Retinal pigment epithelial cell (primary cell): ENCODE measurements around the gene HSFX3.
A peak's percentile ranks its signal among the peaks of the same experiment; 100 is the strongest.
"Not testable (repeated sequence)": the region's sequence is repeated elsewhere in the genome, so short reads cannot be mapped to it uniquely, and the experiment has no call there.

Source experiments
- DNase-seq: peaks from one replicate; pipeline ENCODE4 v3.0.0-alpha.2; 2010; ENCODE audit warnings: low read depth
- H3K4me3 ChIP-seq: 2 replicates; pipeline ENCODE4 v1.5.1; 2011; ENCODE audit warnings: mild to moderate bottlenecking, low read length, control low read depth, moderate library complexity
- TF ChIP-seq, protein P1 (sequence below): conservative IDR thresholded peaks from 2 replicates; pipeline ENCODE4 v1.5.1; 2011; ENCODE audit warnings: low read depth, low read length, control low read depth, inconsistent platforms

HSFX3 gene

DNA sequence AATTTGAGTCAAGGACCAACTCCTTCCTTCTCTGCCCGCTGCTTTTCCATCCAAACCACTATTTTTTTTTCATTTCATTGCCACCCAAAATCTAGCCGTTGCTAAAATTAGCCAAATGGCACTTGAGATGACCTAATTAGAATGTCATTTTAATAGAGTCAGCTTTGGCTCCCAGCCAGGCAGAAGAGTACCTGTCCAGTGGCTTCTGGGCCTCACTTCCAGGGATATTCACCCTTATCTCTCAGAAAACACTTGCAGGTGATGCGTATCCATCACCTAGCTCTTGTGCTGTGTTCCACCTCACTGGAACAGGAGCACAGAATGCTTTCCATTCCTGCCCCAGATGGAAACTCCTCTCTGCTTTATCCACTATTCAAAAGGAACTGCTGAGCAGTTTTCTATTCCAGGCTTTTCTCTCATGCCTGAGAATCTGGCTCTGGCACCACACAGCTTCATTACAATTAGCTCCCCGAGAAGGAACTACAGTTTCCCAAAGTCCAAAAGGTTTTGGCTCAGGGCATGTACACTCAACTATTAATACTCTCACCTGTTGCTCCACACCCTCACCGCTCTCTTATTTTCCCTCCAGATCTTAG is 19.1 kb upstream of the HSFX3 start:
- TF ChIP-seq, protein P1, sequence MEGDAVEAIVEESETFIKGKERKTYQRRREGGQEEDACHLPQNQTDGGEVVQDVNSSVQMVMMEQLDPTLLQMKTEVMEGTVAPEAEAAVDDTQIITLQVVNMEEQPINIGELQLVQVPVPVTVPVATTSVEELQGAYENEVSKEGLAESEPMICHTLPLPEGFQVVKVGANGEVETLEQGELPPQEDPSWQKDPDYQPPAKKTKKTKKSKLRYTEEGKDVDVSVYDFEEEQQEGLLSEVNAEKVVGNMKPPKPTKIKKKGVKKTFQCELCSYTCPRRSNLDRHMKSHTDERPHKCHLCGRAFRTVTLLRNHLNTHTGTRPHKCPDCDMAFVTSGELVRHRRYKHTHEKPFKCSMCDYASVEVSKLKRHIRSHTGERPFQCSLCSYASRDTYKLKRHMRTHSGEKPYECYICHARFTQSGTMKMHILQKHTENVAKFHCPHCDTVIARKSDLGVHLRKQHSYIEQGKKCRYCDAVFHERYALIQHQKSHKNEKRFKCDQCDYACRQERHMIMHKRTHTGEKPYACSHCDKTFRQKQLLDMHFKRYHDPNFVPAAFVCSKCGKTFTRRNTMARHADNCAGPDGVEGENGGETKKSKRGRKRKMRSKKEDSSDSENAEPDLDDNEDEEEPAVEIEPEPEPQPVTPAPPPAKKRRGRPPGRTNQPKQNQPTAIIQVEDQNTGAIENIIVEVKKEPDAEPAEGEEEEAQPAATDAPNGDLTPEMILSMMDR: no peak
- no peak overlapping the region for H3K4me3 ChIP-seq
- DNase-seq: no peak

DNA sequence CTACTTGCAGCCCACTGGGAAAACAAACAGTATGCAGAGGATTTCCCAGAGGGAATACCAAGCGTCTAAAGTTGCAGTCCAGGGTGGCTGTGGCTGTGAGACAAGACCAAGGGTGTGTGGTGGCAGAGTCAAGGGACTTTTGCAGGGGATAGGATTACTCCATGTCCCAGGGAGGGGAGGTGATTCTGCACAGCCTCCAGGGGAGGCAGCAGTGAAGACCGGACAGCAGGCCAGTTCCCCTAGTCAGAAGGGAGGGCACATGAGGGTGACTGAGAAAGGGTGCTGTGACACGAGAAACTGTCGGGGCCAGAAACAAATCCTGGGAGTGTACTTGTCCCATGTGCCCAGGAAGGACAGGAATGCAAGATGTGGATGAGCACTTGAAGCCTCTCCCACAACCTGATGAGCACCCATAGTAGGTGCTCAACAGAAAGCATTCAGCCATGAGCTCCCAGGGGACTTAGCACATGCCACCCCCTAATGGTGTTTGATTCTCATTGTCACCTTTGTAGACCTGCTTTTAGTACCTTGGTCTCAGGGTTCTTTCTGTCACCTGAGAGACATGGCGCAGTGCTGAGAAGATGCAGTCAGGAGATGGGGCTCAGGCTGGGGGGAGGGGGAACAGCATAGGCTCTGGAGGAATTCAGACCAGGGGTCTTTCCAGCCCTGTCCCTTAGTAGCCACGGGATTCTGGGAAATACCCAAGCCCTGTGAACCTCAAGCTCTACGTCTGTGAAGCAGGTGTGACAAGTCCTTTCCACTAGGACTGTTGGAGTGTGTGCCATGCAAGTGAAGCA is 18.1 kb upstream of the HSFX3 start:
- no peak overlapping the region for H3K4me3 ChIP-seq
- TF ChIP-seq, protein P1: no peak
- DNase-seq: no peak

DNA sequence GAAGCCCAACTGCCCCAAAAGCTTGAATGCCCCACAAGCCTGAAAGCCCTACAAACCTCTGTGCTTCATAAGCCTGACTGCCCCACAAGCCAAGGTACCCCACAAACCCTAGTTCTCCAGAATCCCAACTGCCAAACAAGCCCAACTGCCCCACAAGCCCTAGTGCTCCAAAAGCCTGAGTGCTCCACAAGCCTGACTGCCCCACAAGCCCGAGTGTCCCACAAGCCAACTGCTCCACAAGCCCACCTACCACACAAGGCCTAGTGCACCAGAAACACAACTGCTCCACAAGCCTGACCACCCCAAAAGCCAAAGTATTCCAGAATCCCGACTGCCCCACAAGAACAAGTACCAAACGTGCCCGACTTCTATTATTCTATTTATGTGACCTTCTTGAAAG is 13.6 kb upstream of the HSFX3 start:
- no peak for DNase-seq
- H3K4me3 ChIP-seq: no peak overlapping the region
- TF ChIP-seq, protein P1: no peak

DNA sequence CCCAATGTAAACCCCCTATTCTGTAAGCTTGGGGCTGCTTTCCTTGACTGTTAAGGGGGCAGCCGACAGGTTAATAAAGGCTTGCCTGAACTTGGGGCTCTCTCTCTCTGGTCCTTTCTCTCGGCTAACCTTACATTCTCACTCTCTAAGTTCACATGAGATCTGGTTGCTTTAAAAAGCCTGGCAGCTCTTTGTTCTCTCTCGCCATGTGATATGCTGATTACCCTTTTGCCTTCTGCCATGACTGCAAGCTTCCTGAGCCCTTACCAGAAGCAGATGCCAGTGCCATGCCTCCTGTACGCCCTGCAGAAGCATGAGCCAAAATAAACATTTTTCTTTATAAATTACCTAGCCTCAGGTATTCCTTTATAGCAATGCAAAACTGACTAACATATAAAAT is 5.5 kb upstream of the HSFX3 start:
- H3K4me3 ChIP-seq, DNase-seq: not testable (repeated sequence)

DNA sequence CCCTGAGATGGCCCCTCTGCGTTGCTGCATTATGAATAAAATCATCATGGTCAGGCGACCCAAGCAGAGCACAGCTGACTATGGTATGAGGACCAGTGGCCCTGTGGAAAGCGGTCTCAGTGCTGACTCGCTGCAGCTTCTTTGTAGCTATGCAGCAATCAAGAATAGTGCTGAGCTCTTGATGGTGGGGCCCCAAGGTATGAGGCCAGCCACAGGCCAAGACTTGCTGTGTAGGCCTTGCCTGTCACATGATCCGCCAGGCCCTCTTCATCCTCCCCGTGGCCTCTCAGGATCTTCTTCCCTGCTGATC is 2.2 kb upstream of the HSFX3 start:
- H3K4me3 ChIP-seq, DNase-seq: not testable (repeated sequence)

DNA sequence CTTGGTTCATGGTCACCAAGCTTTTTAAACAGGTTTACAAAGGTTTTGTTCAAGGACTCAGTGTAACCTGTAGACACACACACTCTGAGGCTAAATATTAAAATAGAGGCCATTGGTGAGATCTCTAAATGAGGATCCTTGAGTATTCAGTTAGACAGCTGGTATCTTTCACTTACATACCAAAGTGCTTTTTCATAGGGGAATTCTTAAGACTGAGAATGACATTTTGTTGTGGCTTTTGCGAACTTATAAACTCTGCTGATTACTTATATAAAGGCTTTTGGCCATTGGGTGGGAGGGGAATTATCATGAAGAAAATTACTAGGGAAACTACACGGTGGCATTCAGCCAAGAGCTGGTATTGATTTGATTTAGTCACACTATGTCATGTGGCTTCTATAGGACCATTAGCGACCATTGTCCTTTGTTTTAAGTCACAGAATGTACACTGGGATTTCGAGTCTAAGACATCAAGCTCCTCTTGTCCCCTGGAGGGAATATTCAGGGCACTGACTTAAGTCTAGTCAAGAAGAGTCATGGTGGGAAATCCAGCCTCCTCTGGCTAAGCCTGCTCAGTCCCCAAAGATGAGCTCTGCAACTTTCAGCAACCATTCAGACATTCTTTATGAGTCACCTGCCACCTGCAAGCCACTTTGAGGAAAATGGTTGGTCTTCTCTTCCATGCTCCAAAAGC is 1.7 kb upstream of the HSFX3 start:
- DNase-seq: not testable (repeated sequence)

DNA sequence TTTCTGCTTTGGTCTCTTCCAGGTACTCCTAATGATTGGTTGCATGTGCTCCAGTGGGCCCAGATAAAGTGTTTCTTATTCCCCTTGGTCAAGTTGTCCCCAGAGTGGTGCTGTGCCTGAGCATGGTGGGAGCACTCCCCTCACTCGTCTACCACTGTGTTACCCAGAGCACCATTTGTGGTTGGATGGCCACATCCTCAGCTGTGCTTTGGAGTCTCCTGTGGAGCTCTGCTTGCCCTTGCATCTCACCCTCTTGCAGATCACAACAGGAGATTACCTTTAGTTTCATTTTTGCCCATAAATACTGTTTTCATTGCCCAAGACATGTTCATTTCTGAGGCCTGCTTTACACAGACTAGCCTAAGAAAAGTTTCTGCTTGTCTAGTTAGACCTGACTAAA is 730 bp upstream of the HSFX3 start:
- not testable (repeated sequence) for DNase-seq, H3K4me3 ChIP-seq

More for the DNA sequence above, 1.7 kb upstream of the HSFX3 start:
- not testable (repeated sequence) for H3K4me3 ChIP-seq

DNA sequence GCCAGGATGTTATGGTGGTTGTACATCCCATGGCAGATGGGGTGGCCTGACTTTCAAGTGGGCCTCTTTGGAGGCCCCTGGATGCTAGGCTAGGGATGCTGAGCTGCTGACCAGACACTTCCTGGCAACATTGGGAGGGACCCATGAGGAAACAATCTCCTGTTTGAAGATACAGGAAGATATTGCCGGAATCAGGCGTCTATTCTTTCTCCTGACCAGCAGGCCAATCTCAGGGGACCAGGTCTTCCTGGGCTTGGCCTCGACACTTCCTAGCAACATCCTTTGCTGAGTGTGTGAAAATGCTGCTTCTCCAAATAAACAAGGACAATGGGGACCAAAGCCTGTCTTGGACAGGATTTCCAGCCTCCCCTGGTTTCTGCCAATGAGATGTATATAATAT is 1.9 kb downstream of the HSFX3 start:
- DNase-seq, H3K4me3 ChIP-seq: not testable (repeated sequence)

DNA sequence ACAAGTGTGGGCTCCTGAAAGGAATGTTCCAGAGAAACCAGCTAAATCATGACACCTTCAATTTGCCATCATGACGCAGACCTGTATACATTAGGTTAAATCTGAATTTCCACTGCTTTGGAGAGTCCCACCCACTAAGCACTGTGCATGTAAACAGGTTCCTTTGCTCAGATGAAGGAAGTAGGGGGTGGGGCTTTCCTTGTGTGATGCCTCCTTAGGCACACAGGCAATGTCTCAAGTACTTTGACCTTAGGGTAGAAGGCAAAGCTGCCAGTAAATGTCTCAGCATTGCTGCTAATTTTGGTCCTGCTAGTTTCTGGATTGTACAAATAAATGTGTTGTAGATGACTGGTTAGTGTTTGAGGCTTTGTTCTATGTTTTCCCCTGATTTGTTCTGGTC is 2.8 kb downstream of the HSFX3 start:
- H3K4me3 ChIP-seq, DNase-seq: not testable (repeated sequence)

DNA sequence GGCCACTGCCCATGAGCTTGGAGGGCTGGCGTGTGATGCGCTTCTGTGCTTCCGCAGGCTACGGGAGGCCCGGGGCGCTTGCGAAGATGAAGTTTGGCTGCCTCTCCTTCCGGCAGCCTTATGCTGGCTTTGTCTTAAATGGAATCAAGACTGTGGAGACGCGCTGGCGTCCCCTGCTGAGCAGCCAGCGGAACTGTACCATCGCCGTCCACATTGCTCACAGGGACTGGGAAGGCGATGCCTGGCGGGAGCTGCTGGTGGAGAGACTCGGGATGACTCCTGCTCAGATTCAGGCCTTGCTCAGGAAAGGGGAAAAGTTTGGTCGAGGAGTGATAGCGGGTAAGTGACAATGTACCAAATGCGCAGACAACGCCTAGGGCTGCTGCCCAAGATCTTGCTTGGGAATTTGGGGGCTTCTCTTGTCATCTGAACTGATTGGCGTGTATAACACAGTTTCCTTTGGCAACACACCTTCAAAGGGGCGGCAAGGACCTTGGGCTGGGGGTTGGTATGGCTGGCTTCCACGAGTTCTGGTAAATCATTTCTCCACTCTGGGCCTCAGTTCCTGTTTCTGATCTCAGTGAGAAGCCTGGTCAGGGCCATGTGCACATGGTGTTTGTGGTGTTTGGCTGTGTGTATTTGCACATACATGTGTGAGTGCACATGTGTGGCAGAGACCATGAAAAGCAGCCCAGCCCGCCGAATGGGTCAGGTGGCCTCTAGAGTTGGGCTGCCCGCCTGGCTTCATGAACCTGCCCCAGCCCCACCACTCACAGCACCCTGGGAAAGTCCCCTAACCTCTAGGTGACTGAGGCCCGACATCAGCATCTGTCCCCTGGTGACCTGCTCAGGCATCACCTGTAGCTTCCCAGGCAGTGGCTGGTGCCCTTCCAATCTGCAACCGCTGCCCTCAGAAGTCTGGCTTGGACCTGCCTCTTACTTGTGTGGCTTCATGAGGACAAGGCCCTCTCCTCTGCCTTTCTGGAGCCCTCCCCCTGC is 3.9 kb downstream of the HSFX3 start:
- not testable (repeated sequence) for DNase-seq, H3K4me3 ChIP-seq
- TF ChIP-seq, protein P1: peak; percentile 16
